Subcutaneous adipose tissue (tissue), 4 donors: ENCODE results near the gene GHITM. TPM values are rescaled to one million over a fixed set of nuclear protein-coding genes. Genes with fewer than 3 reads are reported as not detected.

ENCODE experiments used
- CTCF ChIP-seq: fragments of 450-650 bp; IDR thresholded peaks from one replicate; pipeline ENCODE4 v1.5.1; 2016; ENCODE audit warnings: low read depth, mild to moderate bottlenecking, control low read depth, antibody characterized with exemption, moderate library complexity
- total RNA-seq, 4 donors: library from RNA; depleted of rRNA; stranded (reverse); fragments of >200 nt; gene quantifications; one replicate each; pipeline ENCODE4 v1.1.0, GENCODE V29; 2016

Gene GHITM
- total RNA-seq, 4 donors from 2014 or later: 112 to 162 (median 141) TPM

GRCh38 chr10:84114088-84114667 lies 25.1 kb upstream of the GHITM start:
- TF ChIP-seq CTCF: no peak

- no peak for TF ChIP-seq CTCF
Measured at GRCh38 chr10:84117686-84118394, 21.5 kb upstream of the GHITM start.

GRCh38 chr10:84118395-84119006 lies 20.8 kb upstream of the GHITM start:
- no peak for TF ChIP-seq CTCF

- TF ChIP-seq CTCF: no peak
Measured at GRCh38 chr10:84123362-84123761, 15.9 kb upstream of the GHITM start.

- TF ChIP-seq CTCF: no peak
Measured at GRCh38 chr10:84126785-84127167, 12.5 kb upstream of the GHITM start.

- no peak for TF ChIP-seq CTCF
Measured at GRCh38 chr10:84135836-84136235, 3.5 kb upstream of the GHITM start.

GRCh38 chr10:84137811-84138210 lies 1.5 kb upstream of the GHITM start:
- TF ChIP-seq CTCF: no peak
